ENCODE data around the gene SLC45A1. TPM values are rescaled to one million over a fixed set of nuclear protein-coding genes. Genes with fewer than 3 reads are reported as not detected.

Gene SLC45A1
- total RNA-seq, 1 experiment from 2014 or later, result not detected

GRCh38 chr1:8352886-8353785, 35.2 kb downstream of the SLC45A1 start:
- DNase-seq (ENCODE audit: low read depth), result no peak

GRCh38 chr1:8354038-8354437, 36.1 kb downstream of the SLC45A1 start:
- DNase-seq (ENCODE audit: low read depth), result no peak

- DNase-seq (ENCODE audit: low read depth), result no peak
Observed at GRCh38 chr1:8355439-8356255, 37.7 kb downstream of the SLC45A1 start.

GRCh38 chr1:8356256-8357209, 38.6 kb downstream of the SLC45A1 start:
- no peak for DNase-seq (ENCODE audit: low read depth)

GRCh38 chr1:8357329-8358101, 39.6 kb downstream of the SLC45A1 start:
- no peak for DNase-seq (ENCODE audit: low read depth)

- DNase-seq (ENCODE audit: low read depth), result no peak
Observed at GRCh38 chr1:8358241-8358896, 40.5 kb downstream of the SLC45A1 start.

GRCh38 chr1:8358897-8359616, 41.1 kb downstream of the SLC45A1 start:
- DNase-seq (ENCODE audit: low read depth), result no peak

- no peak for DNase-seq (ENCODE audit: low read depth)
Observed at GRCh38 chr1:8359617-8360481, 41.9 kb downstream of the SLC45A1 start.

GRCh38 chr1:8360493-8361197, 42.7 kb downstream of the SLC45A1 start:
- DNase-seq (ENCODE audit: low read depth), result no peak

GRCh38 chr1:8361198-8361849, 43.4 kb downstream of the SLC45A1 start:
- DNase-seq (ENCODE audit: low read depth), result no peak

- DNase-seq (ENCODE audit: low read depth), result no peak
Observed at GRCh38 chr1:8362701-8363101, 44.8 kb downstream of the SLC45A1 start.

GRCh38 chr1:8363186-8363766, 45.4 kb downstream of the SLC45A1 start:
- DNase-seq (ENCODE audit: low read depth), result no peak

GRCh38 chr1:8363767-8364301, 45.9 kb downstream of the SLC45A1 start:
- DNase-seq (ENCODE audit: low read depth), result no peak

GRCh38 chr1:8364528-8365442, 46.9 kb downstream of the SLC45A1 start:
- no peak for DNase-seq (ENCODE audit: low read depth)

- no peak for DNase-seq (ENCODE audit: low read depth)
Observed at GRCh38 chr1:8365661-8366362, 47.9 kb downstream of the SLC45A1 start.
